HTERT RPE-1 (cell line): ENCODE results near the gene FGF6.
"Not testable (repeated sequence)": the region's sequence is repeated elsewhere in the genome, so short reads cannot be mapped to it uniquely, and the experiment has no call there.

ENCODE experiments used
- in situ Hi-C: fragments of 300-500 bp; cut with MboI; formaldehyde crosslinking; loops from 4 replicates; pipeline ENCODE4 v1.14.3; 2020; ENCODE audit warnings: low sequenced_read_pairs

FGF6 gene

GRCh38 chr12:4421590-4422031 lies 24.0 kb downstream of the FGF6 start:
- in situ Hi-C loops: no loop called here

GRCh38 chr12:4420138-4420670 lies 25.4 kb downstream of the FGF6 start:
- in situ Hi-C loops: no loop called here

- in situ Hi-C loops: no loop called here
Measured at GRCh38 chr12:4418913-4419312, 26.7 kb downstream of the FGF6 start.

GRCh38 chr12:4417936-4418335 lies 27.7 kb downstream of the FGF6 start:
- in situ Hi-C loops: no loop called here

GRCh38 chr12:4417455-4417854 lies 28.2 kb downstream of the FGF6 start:
- in situ Hi-C loops: no loop called here

GRCh38 chr12:4416276-4416675 lies 29.3 kb downstream of the FGF6 start:
- in situ Hi-C loops: no loop called here

GRCh38 chr12:4412465-4412864 lies 33.1 kb downstream of the FGF6 start:
- in situ Hi-C loops: no loop called here

GRCh38 chr12:4412056-4412455 lies 33.6 kb downstream of the FGF6 start:
- in situ Hi-C loops: no loop called here

- in situ Hi-C loops: no loop called here
Measured at GRCh38 chr12:4407136-4407535, 38.5 kb downstream of the FGF6 start.

- in situ Hi-C loops: not testable (repeated sequence)
Measured at GRCh38 chr12:4404877-4405637, 40.6 kb downstream of the FGF6 start.

GRCh38 chr12:4402996-4403395 lies 42.6 kb downstream of the FGF6 start:
- in situ Hi-C loops: no loop called here

- in situ Hi-C loops: no loop called here
Measured at GRCh38 chr12:4401117-4401516, 44.5 kb downstream of the FGF6 start.

- in situ Hi-C loops: no loop called here
Measured at GRCh38 chr12:4395818-4396217, 49.8 kb downstream of the FGF6 start.

GRCh38 chr12:4393211-4393610 lies 52.4 kb downstream of the FGF6 start:
- in situ Hi-C loops: no loop called here

- in situ Hi-C loops: no loop called here
Measured at GRCh38 chr12:4392223-4392742, 53.3 kb downstream of the FGF6 start.

- in situ Hi-C loops: no loop called here
Measured at GRCh38 chr12:4388662-4389061, 57.0 kb downstream of the FGF6 start.

GRCh38 chr12:4388032-4388431 lies 57.6 kb downstream of the FGF6 start:
- in situ Hi-C loops: no loop called here

GRCh38 chr12:4387607-4388006 lies 58.0 kb downstream of the FGF6 start:
- in situ Hi-C loops: no loop called here

- in situ Hi-C loops: no loop called here
Measured at GRCh38 chr12:4386801-4387200, 58.8 kb downstream of the FGF6 start.
